Measurements from ENCODE around the gene IL17D. TPM values are rescaled to one million over a fixed set of nuclear protein-coding genes. Genes with fewer than 3 reads are reported as not detected.

Gene IL17D
- total RNA-seq, 1 donor = under 0.01 TPM

DNA sequence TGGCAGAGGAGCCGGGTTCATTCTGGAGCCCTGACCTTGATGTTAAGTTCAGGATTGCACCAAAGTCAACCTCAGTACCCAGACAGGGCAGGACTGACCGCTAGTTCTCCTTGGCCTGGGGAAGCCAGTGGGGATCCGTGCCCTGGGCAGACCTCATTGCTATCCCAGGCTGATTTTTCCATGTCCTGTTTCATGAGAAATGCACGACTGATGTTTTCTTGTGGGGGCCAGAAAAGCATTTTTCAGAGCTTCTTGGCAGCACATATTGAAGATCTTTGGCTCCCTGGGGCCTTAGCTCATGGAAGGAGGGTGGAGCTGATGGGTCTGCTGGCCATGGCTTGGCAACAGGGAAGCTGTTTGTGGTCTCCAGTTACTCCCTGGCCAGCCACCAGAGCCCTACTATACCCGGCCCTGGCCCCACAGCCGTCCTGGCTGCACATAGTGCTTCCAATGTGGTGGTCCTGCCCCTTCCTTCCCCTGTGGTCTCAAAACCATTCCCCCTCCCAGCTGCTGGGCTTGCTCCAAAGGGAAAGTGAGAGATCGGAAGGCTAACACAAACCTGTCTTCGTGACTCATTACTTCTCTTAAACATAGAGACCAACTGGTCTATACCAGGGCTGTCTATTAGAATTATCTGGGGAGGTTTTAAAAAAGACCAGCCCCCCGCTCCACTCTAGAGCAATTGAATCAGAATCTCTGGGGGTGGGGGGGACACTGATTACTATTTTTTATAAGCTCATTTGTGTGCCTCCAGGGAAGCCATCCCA lies 11.2 kb downstream of the IL17D start:
- peak; percentile 28 for DNase-seq (ENCODE audit: low read depth)
- H3K4me3 ChIP-seq (ENCODE audit: low read depth, low read length) = no peak overlapping the region
- TF ChIP-seq, protein P1, sequence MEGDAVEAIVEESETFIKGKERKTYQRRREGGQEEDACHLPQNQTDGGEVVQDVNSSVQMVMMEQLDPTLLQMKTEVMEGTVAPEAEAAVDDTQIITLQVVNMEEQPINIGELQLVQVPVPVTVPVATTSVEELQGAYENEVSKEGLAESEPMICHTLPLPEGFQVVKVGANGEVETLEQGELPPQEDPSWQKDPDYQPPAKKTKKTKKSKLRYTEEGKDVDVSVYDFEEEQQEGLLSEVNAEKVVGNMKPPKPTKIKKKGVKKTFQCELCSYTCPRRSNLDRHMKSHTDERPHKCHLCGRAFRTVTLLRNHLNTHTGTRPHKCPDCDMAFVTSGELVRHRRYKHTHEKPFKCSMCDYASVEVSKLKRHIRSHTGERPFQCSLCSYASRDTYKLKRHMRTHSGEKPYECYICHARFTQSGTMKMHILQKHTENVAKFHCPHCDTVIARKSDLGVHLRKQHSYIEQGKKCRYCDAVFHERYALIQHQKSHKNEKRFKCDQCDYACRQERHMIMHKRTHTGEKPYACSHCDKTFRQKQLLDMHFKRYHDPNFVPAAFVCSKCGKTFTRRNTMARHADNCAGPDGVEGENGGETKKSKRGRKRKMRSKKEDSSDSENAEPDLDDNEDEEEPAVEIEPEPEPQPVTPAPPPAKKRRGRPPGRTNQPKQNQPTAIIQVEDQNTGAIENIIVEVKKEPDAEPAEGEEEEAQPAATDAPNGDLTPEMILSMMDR (IDR thresholded peaks at IDR 0.05; ENCODE audit: insufficient read depth, low read depth, low read length) = no peak

DNA sequence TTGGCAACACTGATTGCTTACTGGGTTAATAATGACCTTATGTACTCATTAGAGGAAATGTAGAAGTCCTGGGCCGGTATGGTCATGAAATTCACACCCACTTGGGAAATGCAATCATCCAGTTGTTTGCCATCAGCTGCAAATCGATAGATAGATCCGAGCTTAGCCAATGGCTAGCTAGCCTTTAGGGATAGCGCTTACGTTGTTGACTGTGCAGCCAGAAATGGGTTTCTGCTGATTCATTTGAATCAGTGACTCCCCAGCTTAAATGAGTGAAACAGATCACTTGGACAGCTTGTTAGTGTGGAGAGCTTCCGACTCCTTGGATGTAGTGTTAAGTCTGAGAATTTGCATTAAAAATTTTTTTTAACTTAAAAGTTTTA lies 11.8 kb downstream of the IL17D start:
- H3K4me3 ChIP-seq (ENCODE audit: low read depth, low read length) = no peak overlapping the region
- TF ChIP-seq, protein P1 (IDR thresholded peaks at IDR 0.05; ENCODE audit: insufficient read depth, low read depth, low read length) = no peak
- no peak for DNase-seq (ENCODE audit: low read depth)

DNA sequence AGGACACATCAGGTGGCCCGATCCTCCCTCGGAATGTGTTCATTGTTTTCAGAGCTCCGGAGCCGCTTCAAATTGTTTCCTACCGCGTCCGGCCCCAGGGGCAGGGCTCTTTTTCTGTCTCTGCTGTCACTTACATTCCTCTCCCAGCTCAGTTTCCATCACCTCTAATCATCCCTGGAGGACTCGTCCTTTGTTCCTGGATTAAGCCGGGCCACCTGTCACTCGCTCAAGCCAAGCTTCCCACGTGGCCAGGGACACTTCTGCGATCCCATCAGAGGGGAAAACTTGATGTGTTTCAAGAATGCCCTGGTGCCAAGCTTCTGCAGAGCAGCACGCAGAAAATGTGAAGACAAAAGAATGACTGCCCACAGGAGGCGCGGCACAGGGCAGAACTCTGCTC lies 13.5 kb downstream of the IL17D start:
- TF ChIP-seq, protein P1 (IDR thresholded peaks at IDR 0.05; ENCODE audit: insufficient read depth, low read depth, low read length) = no peak
- H3K4me3 ChIP-seq (ENCODE audit: low read depth, low read length) = no peak overlapping the region
- no peak for DNase-seq (ENCODE audit: low read depth)

DNA sequence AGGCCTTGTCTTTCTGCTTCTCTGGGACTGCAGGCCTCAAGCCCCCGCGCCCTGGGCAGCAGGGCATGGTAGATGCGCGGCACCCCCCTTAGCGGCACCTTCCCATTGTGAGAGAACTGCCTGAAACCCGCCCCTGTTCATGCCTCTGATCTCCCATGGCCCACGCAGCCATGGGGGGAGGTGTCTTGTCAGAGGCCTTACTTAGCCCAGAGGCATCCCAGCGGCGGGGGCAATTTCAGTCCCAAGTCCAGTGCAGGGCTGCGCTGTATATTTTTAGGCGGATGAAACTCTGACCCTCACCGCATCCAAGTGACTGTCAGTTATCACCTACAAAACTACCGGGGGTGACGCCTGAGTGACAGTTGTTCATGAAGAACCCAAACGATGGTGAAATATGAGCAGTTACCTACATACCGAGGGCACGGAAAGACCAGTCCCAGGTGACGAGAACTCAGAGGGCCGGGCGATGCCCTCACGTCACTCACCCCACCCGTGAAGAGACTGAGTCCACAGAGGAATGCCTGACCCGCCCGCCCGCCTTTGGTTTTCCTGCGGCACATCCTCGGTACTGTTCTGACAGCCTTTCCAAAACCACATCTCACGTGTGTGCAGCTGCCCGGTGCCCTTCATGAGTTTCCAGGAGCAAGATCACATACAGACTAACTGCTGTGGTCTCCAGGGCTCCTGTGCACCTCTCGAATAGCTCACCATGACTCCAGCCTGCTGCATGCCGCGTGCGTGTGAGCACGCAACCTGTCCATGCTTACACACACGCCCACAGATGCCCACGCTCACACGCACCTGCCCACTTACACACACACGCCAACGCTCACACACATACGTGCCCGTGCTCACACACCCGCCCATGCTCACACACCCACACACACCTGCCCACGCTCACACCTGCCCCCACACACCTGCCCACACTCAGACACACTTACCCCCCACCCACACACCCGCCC lies 14.4 kb downstream of the IL17D start:
- DNase-seq (ENCODE audit: low read depth) = no peak
- H3K4me3 ChIP-seq (ENCODE audit: low read depth, low read length) = no peak overlapping the region
- TF ChIP-seq, protein P1 (IDR thresholded peaks at IDR 0.05; ENCODE audit: insufficient read depth, low read depth, low read length) = no peak

DNA sequence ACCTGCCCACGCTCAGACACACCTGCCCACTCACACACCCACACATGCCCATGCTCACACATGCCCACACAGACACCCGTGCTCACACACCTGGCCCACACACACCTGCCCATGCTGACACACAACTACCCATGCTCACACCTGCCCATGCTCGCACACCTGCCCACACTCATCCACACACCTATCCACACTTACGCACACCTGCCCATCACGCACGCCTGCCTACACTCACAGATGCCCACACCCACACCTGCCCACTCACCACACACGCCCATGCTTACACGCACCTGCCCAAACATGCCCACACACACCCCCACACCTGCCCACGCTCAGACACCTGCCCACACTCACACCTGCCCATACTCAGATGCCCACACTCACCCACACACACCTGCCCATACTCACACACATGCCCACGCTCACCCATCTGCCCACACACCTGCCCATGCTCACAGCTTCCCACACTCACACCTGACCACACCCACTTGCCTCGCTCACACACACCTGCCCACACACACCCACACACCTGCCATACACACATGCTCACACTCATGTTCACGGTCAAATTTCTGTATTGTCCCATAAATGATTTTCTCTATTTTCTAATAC lies 15.6 kb downstream of the IL17D start:
- TF ChIP-seq, protein P1 (IDR thresholded peaks at IDR 0.05; ENCODE audit: insufficient read depth, low read depth, low read length) = no peak
- no peak overlapping the region for H3K4me3 ChIP-seq (ENCODE audit: low read depth, low read length)
- DNase-seq (ENCODE audit: low read depth) = no peak

DNA sequence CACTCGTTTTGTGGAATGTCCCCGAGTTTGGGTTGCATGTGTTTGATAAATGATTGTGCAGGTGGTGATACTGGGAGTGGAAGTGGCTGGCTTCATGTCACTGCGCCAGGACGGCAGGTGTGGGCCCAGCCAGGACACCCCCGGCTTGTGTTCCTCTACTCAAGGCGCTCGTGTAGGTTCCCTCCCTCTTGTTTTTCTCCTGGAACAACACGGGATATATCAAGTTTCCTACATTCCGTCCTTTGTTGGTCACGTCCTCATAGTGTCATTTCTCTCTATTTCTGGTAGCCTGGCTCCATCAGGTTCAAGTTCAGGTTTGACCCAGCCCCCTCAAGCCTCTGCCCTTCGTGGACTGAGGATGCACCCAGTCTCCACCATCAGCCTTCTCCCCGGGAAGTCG lies 16.3 kb downstream of the IL17D start:
- no peak overlapping the region for H3K4me3 ChIP-seq (ENCODE audit: low read depth, low read length)
- DNase-seq (ENCODE audit: low read depth) = no peak
- TF ChIP-seq, protein P1 (IDR thresholded peaks at IDR 0.05; ENCODE audit: insufficient read depth, low read depth, low read length) = no peak

Measured in fibroblast of villous mesenchyme (primary cell).